GM19438 (cell line): ENCODE results near the gene CLDN8.

Experiments
- ATAC-seq: cut with Tn5 transposase; IDR thresholded peaks from one replicate; pipeline ENCODE4 v1.9.1; 2021; ENCODE audit warnings: low read depth; ENCODE audit not compliant: unreplicated experiment

Gene CLDN8

DNA sequence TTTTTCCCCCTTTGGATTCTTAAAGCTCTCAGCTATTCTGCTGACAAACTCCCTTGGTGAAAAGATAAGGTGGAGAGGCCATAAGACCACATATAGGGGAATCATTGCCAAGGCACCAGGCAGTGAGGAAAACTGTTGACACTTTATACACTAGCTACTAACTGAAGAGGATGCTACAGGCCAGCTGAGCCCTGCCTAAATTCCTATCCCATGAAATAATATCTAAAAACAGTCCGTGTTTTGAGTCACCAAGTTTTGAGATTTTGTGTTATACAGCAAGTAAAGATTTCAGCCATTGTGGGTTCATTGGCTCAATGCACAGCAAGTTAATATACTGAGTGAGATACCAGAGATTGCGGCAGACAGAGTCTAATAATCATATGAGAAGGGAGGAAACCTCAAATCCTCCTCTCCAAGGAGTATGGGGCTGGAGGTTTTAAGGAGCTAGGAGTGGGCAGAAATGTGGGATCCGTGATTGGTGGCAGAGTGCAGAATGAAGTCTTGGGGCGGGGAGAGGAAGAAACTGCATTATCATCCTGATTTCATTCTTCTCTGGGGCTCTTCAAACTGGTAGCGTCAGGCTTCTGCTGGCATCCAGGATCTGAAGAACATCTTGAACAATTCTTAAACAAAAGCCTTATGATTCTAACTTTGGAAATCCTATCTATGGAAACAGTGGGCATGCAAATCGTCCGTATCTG is 9.2 kb downstream of the CLDN8 start:
- ATAC-seq = no peak

DNA sequence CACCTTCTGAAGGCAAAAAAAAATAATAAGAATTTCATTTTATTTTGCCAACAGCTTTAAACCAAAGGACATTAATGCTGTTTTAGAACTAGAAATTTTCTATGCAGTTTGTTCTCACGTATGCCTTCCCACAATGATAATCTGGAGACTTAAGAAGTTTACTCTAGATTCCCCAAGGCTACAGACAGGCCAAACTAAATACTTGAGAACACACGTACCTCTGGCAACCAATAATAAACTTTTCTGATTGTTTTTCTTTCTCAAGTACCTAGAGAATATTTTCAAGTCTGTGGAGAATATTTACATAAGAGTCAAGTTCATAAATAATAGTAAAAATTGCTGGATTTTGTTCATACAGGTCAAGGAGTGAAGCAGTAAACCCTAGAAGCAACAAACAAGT is 15.9 kb downstream of the CLDN8 start:
- ATAC-seq = no peak

DNA sequence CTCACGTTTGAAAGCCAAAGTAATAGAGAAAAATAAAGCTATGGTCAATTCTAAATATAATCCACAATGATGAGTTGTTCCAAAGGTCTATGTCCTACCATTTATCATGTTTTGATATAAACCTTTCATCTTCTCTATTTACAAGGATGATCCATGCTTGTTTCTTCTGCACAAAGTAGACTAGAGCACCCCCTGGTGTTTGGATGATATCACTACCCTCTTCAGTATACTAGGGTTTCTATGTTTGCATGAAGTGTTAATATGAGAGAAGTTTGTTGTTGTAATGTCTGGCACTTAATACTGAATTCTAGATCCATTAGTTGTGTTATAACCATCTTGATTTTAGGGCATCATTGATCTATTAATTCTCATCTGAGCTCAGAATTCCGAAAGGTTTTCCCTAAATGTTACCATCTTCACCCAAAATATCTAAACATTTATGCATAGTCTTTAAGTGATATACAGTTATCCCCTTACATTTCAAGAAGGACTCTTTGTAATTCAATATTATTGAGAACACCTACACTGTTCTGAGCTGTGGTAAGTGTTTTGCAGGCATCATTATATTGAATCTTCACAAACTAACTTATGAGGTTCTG is 21.1 kb downstream of the CLDN8 start:
- no peak for ATAC-seq

DNA sequence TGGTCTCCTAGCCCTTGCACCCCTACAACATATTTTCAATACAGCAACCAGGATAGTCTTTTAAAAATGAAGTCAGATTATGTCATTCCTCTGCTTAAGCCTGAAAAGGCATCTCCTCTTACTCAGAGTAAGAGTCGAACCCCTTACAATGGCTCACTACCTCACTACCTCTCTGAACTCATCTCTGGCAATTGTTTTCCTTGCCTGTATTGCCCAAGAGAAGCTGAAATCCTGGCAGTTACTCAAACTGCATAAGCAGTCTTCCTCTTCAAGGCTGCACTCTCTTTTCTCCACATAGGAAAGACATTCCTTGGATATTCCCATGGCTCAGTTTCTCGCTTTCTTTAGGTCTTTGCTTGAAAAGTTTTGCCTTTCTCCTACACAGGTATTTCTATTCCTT is 22.7 kb downstream of the CLDN8 start:
- ATAC-seq = no peak

DNA sequence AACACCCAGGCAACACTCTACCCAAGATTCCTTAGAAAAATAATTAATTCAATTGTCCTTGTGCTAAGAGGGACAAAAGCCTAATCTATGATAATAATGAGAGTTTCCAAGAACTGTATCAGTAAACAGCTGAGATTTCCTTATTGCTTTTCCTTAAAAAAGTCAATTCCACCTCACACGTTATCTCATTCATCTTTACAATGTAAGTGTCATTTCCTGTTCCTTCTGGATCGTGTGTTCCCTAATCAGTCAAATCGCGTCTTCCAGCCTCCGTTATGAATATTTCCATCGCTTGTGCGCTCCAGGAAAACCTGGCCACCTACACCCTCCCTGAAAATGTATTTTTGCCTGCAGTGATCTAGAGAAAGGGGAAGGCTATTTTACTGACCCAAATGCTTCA is 25.3 kb downstream of the CLDN8 start:
- no peak for ATAC-seq

DNA sequence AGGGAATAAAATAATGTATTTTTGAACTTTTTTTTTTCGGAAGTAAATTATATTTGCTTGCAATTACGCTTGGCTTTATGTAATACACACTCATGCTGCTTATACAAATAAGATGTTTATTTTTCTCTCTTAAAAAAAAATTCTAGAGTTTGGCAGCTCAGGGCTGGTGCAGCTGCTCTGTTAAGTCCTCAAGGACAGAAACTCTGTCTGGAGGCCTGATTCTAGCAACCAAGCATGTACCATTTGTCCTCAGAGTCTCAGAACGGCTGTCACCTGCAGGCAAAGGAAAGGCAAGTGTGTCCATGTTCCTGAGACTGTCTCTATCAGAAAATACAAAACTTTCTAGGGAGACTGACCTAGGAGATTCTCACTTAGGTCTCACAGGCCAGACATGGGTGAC is 26.1 kb downstream of the CLDN8 start:
- ATAC-seq = no peak

DNA sequence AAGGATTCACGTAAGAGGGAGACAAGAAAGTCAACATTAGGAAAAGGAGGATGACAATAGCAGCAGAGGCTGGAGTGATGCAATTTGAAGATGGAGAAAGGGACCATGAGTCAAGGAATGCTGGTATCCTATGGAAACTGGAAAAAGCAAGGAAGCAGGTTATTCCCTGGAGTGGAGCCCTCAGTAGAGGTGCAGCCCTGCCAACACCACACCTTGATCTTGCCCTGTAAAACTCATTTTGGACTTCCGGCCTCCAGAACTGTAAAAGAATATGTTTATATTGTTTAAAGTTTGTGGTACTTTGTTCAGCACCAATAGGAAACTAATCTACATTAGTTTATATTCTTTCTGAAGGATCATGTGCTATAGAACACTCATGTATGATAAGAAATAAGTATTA is 29.7 kb downstream of the CLDN8 start:
- no peak for ATAC-seq

DNA sequence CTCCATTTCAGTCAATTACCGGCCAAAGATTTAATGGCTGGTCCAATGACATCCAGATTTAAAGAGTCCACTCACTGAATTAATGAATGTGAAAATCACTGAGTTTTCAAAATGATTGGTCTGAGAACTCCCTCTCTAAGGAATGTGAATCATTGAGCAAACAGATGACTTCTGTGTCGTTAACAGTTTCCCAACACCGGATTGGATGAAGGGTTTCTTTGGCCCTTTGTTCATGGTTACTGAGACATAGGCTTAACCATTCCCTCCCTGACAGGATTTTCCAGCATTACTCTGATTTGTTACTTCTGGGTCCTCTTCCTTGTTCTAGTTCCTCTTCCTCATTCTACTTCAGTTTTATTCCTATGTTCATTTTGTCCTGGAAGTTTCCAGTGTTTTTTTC is 47.8 kb downstream of the CLDN8 start:
- no peak for ATAC-seq

DNA sequence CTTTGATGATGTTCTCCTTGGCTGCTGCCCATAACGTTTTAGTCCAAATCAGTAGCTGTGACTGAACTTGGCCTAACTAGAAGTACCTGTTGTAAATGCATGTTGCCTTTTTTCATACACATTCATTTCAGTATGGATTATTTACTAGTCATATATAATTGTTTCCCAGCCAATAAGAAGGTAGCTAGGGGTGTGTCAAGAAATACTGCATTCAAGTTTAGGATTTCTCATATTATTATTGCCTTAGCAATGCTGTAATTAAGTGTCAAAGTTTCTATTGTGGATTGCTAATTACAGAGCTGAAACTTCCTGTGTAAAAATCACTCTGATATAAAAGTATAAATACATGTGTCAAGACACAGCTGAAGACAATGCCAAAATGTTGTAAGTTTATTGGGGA is 49.2 kb downstream of the CLDN8 start, which contains the start of gene CLDN17:
TSS of gene CLDN17 (minus strand) at position 101 of the 400 bp plus-strand sequence. CDS start 188 bp downstream, outside the sequence.
- ATAC-seq = no peak

DNA sequence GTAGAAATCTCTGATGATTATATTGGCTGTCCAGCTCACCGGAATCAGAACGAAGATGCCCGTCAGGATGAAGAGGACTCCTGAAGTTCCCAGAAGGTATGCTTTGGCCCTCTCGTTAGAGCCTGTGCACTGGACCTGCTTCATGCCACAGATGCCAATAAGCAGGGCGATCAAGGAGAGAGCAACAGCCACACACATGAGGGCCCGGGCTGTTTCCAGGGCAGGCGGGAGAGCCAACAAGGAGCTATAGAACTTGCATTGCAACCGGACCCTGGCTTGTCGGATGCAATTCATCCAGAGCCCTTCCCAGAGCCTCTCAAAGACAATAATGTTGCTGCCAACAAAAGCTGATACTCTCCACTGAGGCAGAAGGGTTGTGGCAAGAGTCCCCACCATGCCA is 49.7 kb downstream of the CLDN8 start:
- no peak for ATAC-seq

DNA sequence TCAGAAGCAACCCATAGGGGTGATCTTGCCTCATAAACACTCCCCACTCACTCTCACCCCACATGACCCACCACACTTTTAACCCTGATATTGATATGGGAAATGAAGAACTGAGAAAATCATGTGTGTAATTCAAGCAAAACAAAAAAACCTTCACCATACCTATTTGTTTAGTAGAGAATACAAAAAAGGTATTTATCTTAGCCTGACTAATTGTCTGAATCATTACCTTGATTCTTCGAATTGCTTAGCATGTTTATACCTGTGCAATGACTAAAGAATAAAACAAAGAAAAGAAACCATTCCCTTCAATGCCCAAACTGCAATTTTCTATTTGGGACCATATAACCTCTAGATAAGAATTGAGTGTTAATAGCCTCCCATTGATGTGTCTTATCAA is 51.1 kb downstream of the CLDN8 start:
- no peak for ATAC-seq
